SIG-M5 (cell line): ENCODE results near the gene CNTD1.
"Not testable (repeated sequence)": the region's sequence is repeated elsewhere in the genome, so short reads cannot be mapped to it uniquely, and the experiment has no call there.

ENCODE experiments used
- DNase-seq: peaks from one replicate; lab custom pipeline; 2025; lab: John Stamatoyannopoulos, UW

Gene CNTD1, protein sequence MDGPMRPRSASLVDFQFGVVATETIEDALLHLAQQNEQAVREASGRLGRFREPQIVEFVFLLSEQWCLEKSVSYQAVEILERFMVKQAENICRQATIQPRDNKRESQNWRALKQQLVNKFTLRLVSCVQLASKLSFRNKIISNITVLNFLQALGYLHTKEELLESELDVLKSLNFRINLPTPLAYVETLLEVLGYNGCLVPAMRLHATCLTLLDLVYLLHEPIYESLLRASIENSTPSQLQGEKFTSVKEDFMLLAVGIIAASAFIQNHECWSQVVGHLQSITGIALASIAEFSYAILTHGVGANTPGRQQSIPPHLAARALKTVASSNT

DNA sequence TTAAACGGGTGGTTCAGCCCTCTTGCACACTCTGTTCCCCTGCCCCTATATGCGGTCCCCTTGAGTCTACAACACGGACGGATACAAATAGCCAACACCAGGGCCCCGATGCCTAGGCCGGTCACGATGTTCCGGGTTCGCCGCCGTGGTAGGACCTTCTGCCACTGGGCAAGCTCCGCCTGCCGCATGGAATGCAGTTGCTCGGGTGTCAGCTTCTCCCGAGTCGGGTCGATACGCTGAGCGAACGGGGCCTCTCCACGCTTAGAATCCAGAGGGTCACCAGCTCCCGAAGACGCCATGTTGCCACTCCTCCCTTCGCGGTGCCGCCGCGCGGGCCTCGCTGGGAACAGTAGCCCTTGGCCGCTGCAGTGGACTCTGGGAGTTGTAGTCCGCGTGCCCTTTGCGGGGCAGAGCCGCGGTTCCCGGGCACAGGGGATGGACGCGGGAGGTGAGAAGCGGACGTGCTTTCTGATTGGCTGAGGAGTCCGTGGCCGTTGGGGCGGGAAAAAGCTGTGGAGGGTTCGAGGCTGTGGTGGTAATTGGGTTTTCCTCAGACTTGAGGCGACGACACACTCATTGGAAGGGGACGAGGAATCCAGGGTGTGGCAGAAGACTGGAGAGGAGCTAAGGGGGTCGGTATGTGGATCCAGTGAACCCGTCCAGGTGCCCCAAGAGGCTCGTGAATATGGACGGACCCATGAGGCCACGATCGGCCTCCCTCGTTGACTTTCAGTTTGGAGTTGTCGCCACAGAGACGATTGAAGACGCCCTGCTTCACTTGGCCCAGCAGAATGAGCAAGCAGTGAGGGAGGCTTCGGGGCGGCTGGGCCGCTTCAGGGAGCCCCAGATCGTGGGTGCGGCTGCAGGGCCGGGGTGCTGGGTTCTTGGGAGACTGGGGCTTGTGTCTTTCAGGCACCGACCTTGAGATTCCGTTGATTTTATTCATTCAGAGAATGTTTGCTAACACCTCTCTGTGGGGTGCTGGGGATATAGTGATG lies at the start of gene CNTD1, which contains the start of gene COA3:
Gene CNTD1 (plus strand): TSS at position 479 of the 998 bp plus-strand sequence. CDS start 207 bp downstream, at position 686.
Gene COA3 (minus strand): TSS at position 322 of the 998 bp plus-strand sequence. CDS start 23 bp downstream, at position 299.
- no peak for DNase-seq

DNA sequence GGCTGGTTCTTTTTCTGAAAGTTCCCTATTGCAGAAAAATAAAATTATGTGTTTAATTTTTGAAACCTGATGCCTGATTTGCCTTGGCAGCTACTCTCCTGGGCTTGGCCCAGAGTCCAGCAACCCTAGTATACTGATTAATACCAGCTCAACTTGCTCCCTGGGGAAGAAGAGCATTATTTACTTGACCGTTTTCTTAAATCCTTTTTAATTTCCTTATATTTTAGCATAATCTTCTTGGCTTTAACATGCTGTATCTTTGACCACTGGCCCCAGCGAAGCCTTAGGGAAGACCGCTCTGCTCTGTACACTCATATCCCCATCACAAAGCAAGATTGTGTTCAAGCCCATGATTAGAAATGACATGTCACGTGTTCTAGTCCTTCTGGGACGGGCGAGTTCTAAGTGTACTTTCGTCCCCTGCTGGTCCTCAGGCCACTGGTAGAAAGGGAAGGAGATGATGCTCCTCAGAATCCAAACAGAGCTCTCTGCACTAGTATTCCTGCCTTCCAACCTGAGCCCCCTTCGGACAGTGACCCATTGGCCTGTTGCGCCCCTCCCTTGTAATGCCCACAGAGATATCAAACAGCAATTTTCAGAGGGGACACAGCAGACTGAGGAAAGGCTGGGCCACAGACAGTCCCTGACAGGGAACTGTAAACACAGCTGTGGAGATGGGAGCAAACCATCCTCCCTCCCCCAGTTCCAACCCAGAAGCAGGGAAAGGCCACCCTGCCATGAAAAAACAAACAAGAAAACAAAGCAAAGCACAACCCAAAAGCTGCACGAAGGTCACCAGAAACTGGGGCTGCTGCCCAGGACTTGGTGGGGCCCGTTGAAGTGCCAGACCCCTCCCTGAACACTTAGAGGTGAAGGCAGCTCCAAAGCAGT lies 49.5 kb upstream of the CNTD1 start:
- DNase-seq = no peak

DNA sequence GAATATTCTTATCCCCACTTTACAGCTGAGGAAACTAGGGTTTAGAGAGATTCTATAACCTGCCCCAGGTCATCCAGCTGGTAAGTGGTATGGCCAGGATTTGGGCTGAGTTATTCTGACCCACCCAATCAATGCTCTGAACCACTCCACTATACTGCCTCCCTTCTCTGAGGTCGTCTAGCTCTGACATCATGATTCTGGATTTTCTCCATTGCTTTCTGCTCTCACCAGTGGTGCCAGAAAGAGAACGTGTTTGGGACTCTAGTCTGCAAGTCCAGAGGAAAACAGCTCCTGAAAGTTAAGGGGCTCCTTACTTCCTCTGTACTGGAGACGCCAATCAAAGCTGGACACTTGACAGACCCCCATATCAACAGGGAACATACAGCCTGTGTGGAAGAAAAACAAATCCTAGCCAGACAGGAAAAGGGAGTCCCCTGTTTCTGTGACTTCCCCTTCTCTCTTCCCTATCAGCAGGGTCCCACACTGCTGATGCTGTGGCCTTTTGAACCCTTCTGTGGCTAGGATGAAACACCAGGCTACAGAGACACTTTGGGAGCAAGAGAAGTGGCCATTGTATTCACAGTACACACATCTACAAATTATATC lies 47.8 kb upstream of the CNTD1 start:
- no peak for DNase-seq

DNA sequence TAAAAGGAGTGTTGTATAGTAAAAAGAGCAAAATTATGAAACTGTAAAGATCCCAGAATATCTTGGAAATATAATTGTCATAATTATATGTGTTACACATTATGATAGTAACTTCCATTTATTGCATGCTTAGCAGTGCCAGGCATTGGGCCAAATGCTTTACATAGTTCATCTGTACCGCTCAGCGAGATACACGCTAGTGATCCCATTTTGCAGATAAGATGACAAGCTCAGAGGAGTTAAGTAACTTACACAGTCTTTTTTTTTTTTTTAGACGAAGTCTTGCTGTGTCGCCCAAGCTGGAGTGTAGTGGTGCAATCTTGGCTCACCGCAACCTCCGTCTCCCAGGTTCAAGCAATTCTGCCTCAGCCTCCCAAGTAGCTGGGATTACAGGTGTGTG lies 47.0 kb upstream of the CNTD1 start:
- no peak for DNase-seq

DNA sequence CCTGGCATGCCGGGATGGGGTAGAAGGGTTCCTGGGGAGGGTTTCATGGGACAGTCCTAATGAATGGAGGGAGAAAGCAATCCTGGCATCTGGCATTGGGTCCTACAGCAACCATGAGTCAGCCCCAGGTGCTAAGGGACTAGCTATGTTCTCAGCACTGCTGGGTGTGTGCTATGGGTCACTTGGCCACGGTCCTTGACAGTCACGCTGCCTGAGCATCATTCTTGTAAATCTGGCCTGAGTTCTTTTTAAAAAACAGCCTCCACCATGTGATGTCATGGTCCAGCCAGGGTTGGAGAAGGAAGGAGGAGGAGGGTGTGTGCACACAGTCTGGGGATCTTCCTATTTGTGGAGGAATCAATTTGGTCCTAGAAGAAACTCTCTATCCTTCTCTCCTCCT lies 43.9 kb upstream of the CNTD1 start:
- DNase-seq = no peak

DNA sequence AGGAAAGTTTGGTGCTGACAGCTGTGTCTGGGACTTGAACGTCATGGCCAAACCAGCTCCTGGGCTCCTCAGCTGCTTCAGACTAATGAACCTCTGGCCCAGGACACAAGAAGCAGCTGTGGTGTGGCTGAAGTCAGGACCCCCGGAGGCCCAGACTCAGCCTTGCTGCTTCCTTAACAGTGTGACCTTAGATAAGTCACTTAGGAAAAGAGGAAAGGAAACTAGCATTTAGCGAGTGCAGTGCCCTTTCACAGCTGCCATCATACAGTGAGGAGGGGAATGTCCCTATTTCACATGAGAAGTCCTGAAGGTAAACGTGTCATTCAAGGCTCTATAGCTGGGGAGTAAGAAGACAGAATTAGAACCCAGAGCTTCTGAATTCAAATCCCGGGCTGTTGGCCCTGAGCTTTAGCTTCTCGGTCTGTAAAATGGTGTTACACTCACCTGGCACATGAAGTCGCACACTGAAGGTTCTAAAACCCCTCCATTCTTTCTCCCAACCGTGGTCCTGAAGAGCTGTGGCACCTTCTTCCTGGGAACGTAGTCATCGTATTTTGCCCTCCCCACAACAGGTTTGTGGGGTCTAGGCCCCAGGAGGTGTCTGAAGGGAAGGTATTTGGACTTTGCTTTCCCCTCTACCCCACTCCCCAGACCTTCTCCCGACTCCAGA lies 38.5 kb upstream of the CNTD1 start:
- no peak for DNase-seq

DNA sequence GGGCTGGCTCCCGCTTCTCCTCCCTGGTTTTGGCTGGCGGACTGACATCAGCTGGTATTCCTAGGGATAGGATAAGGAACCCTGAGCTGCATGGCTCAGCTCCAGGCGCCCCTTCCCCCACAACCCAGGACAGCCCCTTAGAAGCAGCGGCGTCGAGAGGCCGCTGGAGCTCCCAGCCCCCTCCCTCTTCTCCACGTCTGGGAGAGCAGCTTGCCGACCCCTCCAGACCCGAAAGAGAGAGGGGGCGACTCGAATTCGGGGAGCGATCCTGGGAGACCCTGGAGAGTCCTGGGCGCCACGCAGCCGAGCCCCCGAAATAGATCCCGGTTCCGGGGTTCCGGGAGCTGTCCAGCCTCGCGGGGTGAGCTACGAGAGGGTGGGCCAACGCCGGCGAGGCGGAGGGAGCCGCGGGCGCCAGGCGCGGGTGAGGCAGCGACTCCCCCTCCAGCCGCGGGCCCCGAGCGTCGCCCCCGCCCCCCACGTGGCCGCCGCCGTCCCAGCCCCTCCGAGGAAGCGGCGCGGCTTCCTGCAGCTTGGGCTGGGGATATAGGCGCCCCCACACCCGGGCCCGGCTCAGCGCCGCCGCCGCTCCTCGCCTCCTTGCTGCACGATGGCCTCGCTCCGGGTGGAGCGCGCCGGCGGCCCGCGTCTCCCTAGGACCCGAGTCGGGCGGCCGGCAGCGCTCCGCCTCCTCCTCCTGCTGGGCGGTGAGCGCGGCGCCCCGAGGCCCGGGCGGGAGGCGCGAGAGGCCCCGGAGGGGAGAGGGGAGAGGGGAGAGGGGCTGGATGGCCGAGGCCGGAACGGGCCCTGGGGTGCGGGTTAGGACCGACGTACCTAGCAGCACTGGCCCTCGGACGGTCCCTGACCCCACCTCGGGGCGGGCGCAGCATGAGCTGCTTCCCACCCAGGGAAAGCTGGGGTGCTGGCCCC lies 37.7 kb upstream of the CNTD1 start, which contains the start of gene RAMP2:
Gene RAMP2 (plus strand): TSS at position 576 of the 930 bp plus-strand sequence. CDS start 35 bp downstream, at position 611.
- DNase-seq = no peak

DNA sequence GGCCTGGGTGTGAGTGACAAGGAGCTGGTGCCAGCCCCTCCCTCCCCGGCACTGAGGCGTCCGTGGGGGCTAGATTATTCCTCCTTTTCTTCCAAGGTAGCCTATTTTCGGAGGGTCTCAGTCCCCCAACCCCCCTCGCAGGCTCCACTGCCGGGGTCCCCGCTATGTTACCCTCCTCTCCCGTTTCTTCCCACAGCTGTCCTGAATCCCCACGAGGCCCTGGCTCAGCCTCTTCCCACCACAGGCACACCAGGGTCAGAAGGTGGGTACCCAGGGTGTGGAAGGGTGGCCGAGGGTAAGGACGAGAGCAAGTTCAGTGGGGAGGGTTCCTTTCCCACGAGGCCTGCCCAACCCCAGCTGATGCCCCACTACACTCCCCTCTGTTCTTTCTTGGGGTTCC lies 37.0 kb upstream of the CNTD1 start:
- DNase-seq = no peak

DNA sequence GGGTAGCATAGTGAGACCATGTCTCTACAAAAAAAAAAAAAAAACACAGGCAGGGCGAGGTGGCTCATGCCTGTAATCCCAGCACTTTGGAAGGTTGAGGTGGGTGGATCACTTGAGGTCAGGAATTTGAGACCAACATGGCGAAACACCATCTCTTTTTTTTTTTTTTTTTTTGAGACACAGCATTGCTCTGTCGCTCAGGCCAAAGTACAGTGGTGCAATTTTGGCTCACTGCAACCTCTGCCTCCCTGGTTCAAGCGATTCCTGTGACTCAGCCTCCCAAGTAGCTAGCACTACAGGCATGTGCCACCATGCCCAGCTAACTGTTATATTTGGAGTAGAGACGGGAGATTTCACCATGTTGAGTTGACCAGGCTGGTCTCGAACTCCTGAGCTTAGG lies 32.5 kb upstream of the CNTD1 start:
- DNase-seq = no peak

DNA sequence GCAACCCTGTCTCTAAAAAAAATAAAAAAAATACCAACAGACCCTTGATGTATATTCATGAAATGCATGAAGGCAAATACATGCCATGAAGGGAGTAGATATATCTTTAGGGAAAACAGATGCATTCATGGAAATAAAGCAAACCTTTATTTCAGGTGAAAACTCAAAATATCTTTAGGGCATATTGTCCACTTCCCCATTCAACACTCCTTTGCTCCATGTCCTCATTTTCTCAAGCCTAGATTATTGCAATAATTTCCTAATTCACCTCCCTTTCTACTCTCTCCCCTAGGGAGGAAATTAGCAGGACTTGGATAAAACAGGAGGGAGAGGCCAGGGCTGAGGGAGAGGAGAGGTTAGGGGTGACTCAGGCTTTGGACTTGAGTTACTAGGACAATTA lies 31.1 kb upstream of the CNTD1 start:
- DNase-seq = no peak

DNA sequence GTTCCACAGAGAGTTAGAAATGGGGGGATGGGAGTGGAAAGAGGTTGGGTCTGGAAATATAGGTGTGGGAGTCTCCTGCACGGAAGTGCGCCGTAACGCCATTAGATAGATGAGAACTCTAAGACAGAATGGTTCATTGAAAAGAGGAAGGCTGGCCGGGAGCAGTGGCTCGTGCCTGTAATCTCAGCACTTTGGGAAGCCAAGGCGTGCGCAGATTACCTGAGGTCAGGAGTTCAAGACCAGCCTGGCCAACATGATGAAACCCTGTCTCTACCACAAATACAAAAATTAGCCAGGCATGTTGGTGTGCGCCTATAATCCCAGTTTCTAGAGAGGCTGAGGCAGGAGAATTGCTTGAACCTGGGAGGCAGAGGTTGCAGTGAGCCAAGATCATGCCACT lies 30.7 kb upstream of the CNTD1 start:
- not testable (repeated sequence) for DNase-seq

DNA sequence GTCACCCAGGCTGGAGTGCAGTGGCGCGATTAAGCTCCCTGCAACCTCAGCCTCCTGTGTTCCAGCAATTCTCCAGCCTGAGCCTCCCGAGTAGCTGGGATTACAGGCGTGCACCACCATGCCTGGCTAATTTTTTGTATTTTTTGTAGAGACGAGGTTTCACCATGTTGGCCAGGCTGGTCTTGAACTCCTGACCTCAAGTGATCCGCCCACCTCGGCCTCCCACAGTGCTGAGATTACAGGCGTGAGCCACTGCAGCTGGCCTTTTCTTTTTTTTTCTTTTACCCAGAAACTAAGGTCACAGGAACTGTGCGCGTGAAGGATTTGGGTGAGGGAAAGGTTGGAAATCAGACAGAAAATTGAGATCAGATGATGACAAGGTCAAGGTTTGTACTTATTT lies 28.7 kb upstream of the CNTD1 start:
- not testable (repeated sequence) for DNase-seq

DNA sequence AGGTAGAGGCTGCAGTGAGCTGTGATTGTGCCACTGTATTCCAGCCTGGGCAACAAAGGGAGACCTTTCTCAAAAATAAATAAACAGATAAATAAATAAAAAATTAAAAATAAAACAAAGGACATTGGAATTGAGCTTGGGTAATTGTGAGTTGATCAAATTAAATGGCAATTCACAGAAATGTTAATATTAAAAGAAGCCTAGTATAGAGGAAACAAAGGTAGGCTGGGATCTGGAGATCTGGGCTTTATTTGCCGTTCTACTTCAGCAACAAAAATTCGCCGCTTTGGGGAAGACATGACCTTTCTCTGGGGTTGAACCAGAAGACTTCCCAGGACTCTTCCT lies 25.7 kb upstream of the CNTD1 start:
- DNase-seq = no peak

DNA sequence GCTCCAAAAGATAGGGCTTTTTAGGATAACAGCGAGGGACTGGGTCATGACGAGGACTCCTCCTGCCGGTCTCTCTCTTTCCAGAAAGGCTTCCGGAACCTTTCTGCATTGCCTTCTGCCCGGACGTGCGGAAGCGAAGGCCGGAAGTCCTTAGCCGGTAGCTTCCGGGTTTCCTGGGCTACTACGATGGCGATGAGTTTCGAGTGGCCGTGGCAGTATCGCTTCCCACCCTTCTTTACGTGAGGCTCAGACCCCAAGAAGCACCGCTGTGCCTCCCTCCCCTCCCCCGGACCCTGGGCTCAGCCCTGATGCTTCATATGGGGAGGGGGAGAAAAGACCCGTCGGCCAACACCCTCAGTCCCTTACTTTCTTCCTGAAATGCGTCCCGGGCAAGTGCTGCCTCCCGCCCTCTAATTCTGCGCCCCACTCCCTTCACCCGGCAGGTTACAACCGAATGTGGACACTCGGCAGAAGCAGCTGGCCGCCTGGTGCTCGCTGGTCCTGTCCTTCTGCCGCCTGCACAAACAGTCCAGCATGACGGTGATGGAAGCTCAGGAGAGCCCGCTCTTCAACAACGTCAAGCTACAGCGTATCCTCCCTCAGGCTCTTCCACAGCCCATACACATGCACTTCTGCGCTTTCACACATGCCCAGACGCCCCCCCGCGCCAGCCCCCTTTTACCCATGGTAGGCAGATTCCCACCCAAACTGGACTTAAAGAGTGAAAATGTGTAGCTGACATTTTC lies 25.2 kb upstream of the CNTD1 start, which contains the start of gene VPS25:
Gene VPS25 (plus strand): TSS at position 160 of the 746 bp plus-strand sequence. CDS start 27 bp downstream, at position 187.
- peak; percentile 16 for DNase-seq

DNA sequence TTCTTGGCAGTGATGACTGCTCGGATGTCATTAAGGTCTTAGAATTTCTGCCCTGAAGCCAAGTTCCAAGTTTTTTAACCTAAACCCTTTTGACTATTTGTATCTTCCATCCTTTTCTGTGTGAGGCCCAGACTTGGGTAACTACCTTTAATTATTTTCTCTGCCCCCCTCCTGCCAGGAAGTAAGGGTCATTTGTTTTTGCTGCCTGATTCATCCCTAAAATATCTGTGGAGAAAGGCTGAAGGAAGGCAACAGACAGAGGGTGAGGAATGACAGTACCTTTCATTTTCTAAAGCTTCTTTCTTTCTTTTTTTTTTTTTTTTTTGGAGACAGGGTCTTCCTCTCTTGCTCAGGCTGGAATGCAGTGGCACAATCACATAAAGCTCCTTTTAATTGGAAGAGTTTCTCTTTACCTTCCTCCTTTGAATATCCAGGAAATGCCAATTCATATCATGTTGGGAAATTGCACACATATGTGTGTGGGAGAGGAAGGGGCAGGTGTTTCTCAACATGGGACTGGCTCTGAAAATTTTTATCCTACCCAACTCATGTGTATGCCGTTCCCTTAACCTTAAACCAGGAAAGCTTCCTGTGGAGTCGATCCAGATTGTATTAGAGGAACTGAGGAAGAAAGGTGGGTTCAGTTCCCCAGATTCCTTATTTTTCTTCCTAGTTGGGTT lies 24.5 kb upstream of the CNTD1 start:
- no peak for DNase-seq

DNA sequence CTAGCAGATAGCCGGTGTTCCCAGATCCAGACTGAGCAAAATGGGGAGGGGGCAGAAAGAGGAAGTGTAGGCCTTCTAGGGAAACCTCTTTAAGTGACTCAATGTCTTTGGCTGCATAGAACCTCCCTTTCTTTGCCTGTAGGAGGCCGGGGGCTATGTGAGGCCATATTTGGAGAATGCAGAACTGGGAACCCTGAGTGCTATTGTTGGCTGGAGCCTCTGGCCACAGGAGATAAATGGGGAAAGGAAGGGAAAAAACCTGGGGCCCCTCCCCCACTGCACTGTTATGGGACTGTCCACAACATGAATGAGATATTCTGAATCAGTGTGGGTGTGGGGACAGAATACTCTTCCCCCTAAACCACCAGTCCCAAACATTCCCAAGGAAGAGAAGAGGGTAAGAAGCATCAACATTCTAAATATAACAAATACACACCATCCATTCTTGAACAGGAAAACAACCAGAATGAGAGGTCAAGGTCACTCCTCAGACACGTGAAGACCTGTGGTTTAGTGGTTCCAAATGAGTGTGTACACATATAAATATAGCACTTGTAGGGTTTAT lies 23.0 kb upstream of the CNTD1 start:
- DNase-seq = peak; percentile 67

DNA sequence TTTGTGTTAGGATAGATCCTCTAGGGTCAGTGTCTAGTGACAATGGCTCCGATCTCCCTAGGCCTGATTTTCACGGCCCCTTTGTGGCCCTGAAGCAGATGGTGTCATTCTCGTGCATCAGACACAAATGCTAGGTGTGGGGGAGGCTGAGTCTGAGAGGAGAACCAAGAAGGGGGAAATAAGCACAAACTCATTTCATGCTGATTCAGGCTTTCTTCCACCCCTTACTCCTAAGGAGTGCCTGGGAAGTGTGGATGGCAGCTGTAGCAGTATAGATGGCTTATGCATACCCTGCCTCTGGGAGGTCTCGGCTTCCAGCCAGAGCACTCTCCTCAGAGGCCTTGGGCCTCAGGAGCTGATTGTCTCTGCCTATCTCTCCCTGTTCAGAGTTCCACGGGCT lies 20.1 kb upstream of the CNTD1 start:
- DNase-seq = no peak
